ENCODE data around the gene LRRC9. TPM values are rescaled to one million over a fixed set of nuclear protein-coding genes. Genes with fewer than 3 reads are reported as not detected.

LRRC9 gene
- total and polyA plus RNA-seq, 10 of the 15 experiments (the other 5 are each of a cell fraction or from before 2014, with no cell fraction given), result not detected

DNA sequence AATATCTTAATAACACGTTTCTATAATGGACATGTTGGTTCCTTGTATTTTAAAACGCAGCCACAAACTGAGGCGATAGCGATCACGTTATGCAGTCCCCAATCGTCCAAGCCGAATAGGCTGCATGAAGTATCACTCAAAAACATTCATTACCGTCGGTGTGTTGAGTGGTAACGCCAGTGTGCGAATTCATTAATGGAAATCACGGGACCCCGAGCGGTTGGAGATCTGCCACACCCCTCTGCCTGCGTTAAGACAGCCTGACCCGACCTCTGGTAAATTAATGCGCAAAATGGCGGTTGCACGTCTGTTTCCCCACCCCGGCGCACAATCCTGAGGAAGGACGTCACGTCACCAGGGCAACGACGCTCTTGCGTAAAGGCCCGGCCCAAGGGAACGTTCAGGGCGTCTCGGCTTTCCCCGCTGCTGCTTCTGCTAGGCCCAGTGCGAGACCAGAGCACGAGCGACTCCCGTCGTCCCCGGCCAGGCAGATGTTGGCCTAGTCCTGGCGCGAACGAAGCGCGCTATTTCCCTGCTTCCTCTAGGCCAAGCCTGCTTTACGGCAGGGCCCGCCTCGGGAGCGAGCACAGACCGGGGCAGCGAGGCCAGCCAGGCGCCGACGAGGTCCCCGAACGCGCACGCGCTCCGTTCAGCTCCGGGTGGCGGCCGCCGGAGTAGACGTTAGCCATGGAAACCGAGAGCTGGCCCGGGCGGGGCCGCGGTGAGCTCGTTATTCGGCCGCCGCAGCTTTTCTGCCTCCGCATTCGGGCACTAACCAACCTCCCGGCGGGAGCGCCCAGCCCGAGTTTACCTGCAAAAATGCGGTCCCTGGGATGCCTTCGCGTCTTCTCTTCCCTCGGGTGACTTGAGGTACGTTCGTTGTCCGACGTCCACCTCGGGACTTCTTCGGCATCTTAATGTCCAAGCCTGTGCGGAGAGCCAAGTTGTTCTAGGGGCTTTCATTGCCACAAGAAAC lies 171.9 kb downstream of the LRRC9 start, which contains the start of gene PCNX4 (continued):
- TF ChIP-seq EP300 (IDR thresholded peaks at IDR 0.05; ENCODE audit: borderline replicate concordance in 1 of 2, control insufficient read depth in 1 of 2, low read depth in 2 of 2, low read length in 2 of 2), result peak; percentile 39 to 50; a peak in 3 of 4 replicates

DNA sequence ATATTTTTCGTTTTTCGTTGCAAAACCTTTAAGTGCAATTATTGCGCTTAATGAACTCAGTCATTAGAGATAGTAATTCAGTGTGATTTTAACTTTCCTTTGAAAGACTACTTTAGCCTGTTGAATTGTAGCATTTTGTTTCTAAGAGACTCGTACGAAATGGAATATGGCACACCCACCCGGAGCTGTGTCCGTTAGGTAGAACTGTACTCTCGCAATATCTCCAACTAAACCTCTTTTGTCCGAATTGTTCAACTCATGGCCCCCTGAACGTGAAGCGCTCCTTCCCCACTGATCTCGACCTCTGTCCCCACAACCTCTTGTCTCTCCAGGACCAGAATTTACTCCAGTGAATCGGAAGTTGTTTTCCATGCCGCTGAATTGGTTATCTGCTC lies 172.6 kb downstream of the LRRC9 start:
- H3K9me3 ChIP-seq (replicated peaks; ENCODE audit: control insufficient read depth, insufficient read depth, low read length), result no peaks in the 10 kb centered on the region
- no peak for DNase-seq (ENCODE audit: low read depth, low spot score)
- peaks cover 0 to 4% of the 10 kb centered on the region in 2 experiments; a peak in 1 of 4 replicates for H3K36me3 ChIP-seq (ENCODE audit: control insufficient read depth in 2 of 2, insufficient read depth in 2 of 2, low read length in 1 of 2)
- H3K4me1 ChIP-seq (ENCODE audit: control insufficient read depth, insufficient read depth, low read length), result peaks cover 11% of the 10 kb centered on the region
- FAIRE-seq, result no peak
- in situ Hi-C loops (cut with MboI), result no loop called here
- H4K20me1 ChIP-seq (ENCODE audit: control insufficient read depth, insufficient read depth), result no peaks in the 10 kb centered on the region
- peak overlapping the region; percentile 95 for H3K27ac ChIP-seq (ENCODE audit: control insufficient read depth, insufficient read depth)
- BruUV-seq (replicated peaks), result TSS peak; percentile 63
- ChIA-PET SMC1A (ENCODE audit: uncharacterized antibody, unreplicated experiment) (interaction anchor here (0.7 to 2.7 kb wide), 10 partner anchors 12 to 128 kb away, joined by 3 to 14 read pairs (median 4); partner anchors contain the start of gene DHRS7), POLR2A (interaction anchor here (0.6 to 3.0 kb wide), 9 partner anchors 9 to 156 kb away, joined by 3 to 20 read pairs (median 5); partner anchors contain the start of genes DHRS7 and PPM1A), CTCF (interaction anchor here (0.6 to 2.5 kb wide), 8 partner anchors 68 to 469 kb away, joined by 3 to 14 read pairs (median 6); partner anchors contain the start of gene DHRS7), RAD21 (ENCODE audit: unreplicated experiment) (interaction anchor here (0.9 to 2.8 kb wide), 9 partner anchors 66 to 239 kb away, joined by 3 to 19 read pairs (median 6); partner anchors contain the start of genes DHRS7 and PPM1A)
- peak overlapping the region; percentile 97 for H2AFZ ChIP-seq (ENCODE audit: control insufficient read depth, low read depth, low read length)
- H3K27me3 ChIP-seq (replicated peaks in 1 of 2; ENCODE audit: control insufficient read depth in 2 of 2, insufficient read depth in 2 of 2, low read length in 1 of 2), result no peaks in the 10 kb centered on the region
- peak overlapping the region; percentile 74 for H3K4me3 ChIP-seq
- H3K9ac ChIP-seq (ENCODE audit: control insufficient read depth, insufficient read depth, low read length), result peak overlapping the region; percentile 96
- peaks cover 55% of the 10 kb centered on the region for H3K79me2 ChIP-seq (ENCODE audit: control insufficient read depth, insufficient read depth, low read length)
- peak; percentile 20 for ATAC-seq
- intact Hi-C loops (cut with micrococcal nuclease; ENCODE audit: unreplicated experiment), result loop anchor here (1.0 to 10.0 kb wide), 6 partner anchors 73 to 608 kb away; partner anchors contain the start of genes DHRS7, JKAMP, L3HYPDH and PPM1A
- WGBS (ENCODE audit: insufficient coverage, insufficient replicate concordance, low lambda C conversion rate, missing lambda C conversion rate), result 1% methylated on average over 14 of the region's 14 CpGs
- H3K4me2 ChIP-seq (ENCODE audit: control insufficient read depth, insufficient read depth), result peak overlapping the region; percentile 87
- 0 out of 2 replicates have a peak, but pooled peaks have one; percentile 41 for TF ChIP-seq TAF1 (IDR thresholded peaks at IDR 0.05; ENCODE audit: borderline replicate concordance, low read depth, low read length)
- no peak for TF ChIP-seq TCF12 (IDR thresholded peaks at IDR 0.05; ENCODE audit: low read depth, low read length)
- TF ChIP-seq DPF2 (IDR thresholded peaks at IDR 0.05), result no peak
- 0 out of 2 replicates have a peak, but pooled peaks have one; percentile 2 for TF ChIP-seq SIN3A (IDR thresholded peaks at IDR 0.05; ENCODE audit: low read depth, low read length)
